Thoracic aorta (tissue), 2 donors: Measurements from ENCODE around the gene XIST. TPM values are rescaled to one million over a fixed set of nuclear protein-coding genes. Genes with fewer than 3 reads are reported as not detected.
"Not testable (repeated sequence)": the region's sequence is repeated elsewhere in the genome, so short reads cannot be mapped to it uniquely, and the experiment has no call there.

ENCODE experiments used
- ATAC-seq: fragments of 150-250 bp; one replicate; pipeline ENCODE4 v1.8.0; 2017; ENCODE audit warnings: low read depth; ENCODE audit not compliant: insufficient number of reproducible peaks, low FRiP score
- DNase-seq: peaks from one replicate; pipeline ENCODE4 v3.0.0-alpha.2; 2020; ENCODE audit warnings: low spot score
- H3K27ac ChIP-seq, 2 donors: fragments of 200-600 bp; sonication (generic); 1 replicate in 1 of 2; 2 replicates in 1 of 2; pipeline ENCODE4 v1.5.1; 2016; ENCODE audit warnings: mild to moderate bottlenecking in 2 of 2, moderate library complexity in 2 of 2
- H3K27me3 ChIP-seq: fragments of 200-600 bp; sonication (generic); replicated peaks from 2 replicates; pipeline ENCODE4 v1.6.0; 2016; ENCODE audit warnings: mild to moderate bottlenecking; ENCODE audit not compliant: insufficient read depth
- H3K36me3 ChIP-seq: fragments of 200-600 bp; sonication (generic); one replicate; pipeline ENCODE4 v1.5.1; 2016
- H3K4me1 ChIP-seq, 2 donors: fragments of 200-600 bp; sonication (generic); 1 replicate in 1 of 2; 2 replicates in 1 of 2; pipeline versions ENCODE4 v1.5.1 to v1.6.0; 2016; ENCODE audit warnings: low read depth in 2 of 2, mild to moderate bottlenecking in 1 of 2; ENCODE audit not compliant: control insufficient read depth in 1 of 2
- H3K4me3 ChIP-seq: fragments of 200-600 bp; sonication (generic); 2 replicates; pipeline ENCODE4 v1.5.1; 2016; ENCODE audit warnings: mild to moderate bottlenecking
- H3K9me3 ChIP-seq: fragments of 200-600 bp; sonication (generic); 2 replicates; pipeline ENCODE4 v1.5.1; 2016
- CTCF ChIP-seq: fragments of 200-600 bp; sonication (generic); IDR thresholded peaks from one replicate; pipeline ENCODE4 v1.5.1; 2019; ENCODE audit warnings: antibody characterized with exemption
- total RNA-seq, 2 donors: library from RNA; depleted of rRNA; stranded (reverse); fragments of >200 nt; gene quantifications; one replicate each; pipeline versions ENCODE4 v1.1.0 to v1.2.3, GENCODE V29; 2016

XIST gene
- total RNA-seq, 2 donors from 2014 or later, result 0.42 TPM; not detected in 1

- no peaks in the 10 kb centered on the region for H3K4me1 ChIP-seq
- no peak for TF ChIP-seq CTCF
- H3K4me3 ChIP-seq, result no peak overlapping the region
- ATAC-seq (no peak), DNase-seq (no peak)
- no peaks in the 10 kb centered on the region for H3K9me3 ChIP-seq
- H3K27ac ChIP-seq, result no peak overlapping the region
- H3K36me3 ChIP-seq, result no peaks in the 10 kb centered on the region
- H3K27me3 ChIP-seq, result no peaks in the 10 kb centered on the region
Observed at GRCh38 chrX:73825569-73825968, 26.9 kb downstream of the XIST start.

- ATAC-seq (no peak), DNase-seq (no peak)
- no peak for TF ChIP-seq CTCF
- Histone ChIP-seq H3K27me3 (no peaks in the 10 kb centered on the region), H3K27ac (no peak overlapping the region), H3K4me3 (no peak overlapping the region), H3K4me1 (no peaks in the 10 kb centered on the region), H3K9me3 (no peaks in the 10 kb centered on the region), H3K36me3 (no peaks in the 10 kb centered on the region)
Observed at GRCh38 chrX:73823473-73824004, 29.0 kb downstream of the XIST start.

GRCh38 chrX:73822775-73823174, 29.7 kb downstream of the XIST start:
- TF ChIP-seq CTCF, result no peak
- no peak for ATAC-seq

GRCh38 chrX:73821921-73822559, 30.5 kb downstream of the XIST start:
- Histone ChIP-seq H3K27ac (no peak overlapping the region), H3K4me1 (no peaks in the 10 kb centered on the region), H3K4me3 (no peak overlapping the region), H3K36me3 (no peaks in the 10 kb centered on the region), H3K9me3 (no peaks in the 10 kb centered on the region), H3K27me3 (no peaks in the 10 kb centered on the region)
- no peak for TF ChIP-seq CTCF
- DNase-seq (no peak), ATAC-seq (no peak)

More at GRCh38 chrX:73822775-73823174, 29.7 kb downstream of the XIST start:
- DNase-seq, result no peak
- Histone ChIP-seq H3K9me3 (no peaks in the 10 kb centered on the region), H3K4me1 (no peaks in the 10 kb centered on the region), H3K4me3 (no peak overlapping the region), H3K27ac (no peak overlapping the region), H3K27me3 (no peaks in the 10 kb centered on the region), H3K36me3 (no peaks in the 10 kb centered on the region)

GRCh38 chrX:73819864-73820558, 32.5 kb downstream of the XIST start:
- not testable (repeated sequence) for H3K4me1 ChIP-seq, H3K27ac ChIP-seq, H3K4me3 ChIP-seq, H3K36me3 ChIP-seq, DNase-seq, H3K27me3 ChIP-seq, H3K9me3 ChIP-seq, ATAC-seq
